SK-N-SH treated with all-trans-retinoic acid at 6 μM for 48 hours (cell line): Measurements from ENCODE around the gene DNAJC27.

Experiments
- ATAC-seq: fragments of 200-7000 bp; cut with Tn5 transposase; 3 replicates; pipeline ENCODE4 v1.9.1; 2020; ENCODE audit warnings: mild to moderate bottlenecking, moderate library complexity
- ARNTL ChIP-seq: fragments of 450-650 bp; formaldehyde crosslinking; IDR thresholded peaks from 2 replicates; pipeline ENCODE4 v1.5.0; 2020; ENCODE audit warnings: low read depth, mild to moderate bottlenecking, moderate library complexity, borderline replicate concordance
- BACH2 ChIP-seq: fragments of 250-450 bp; sonication (Bioruptor Pico); IDR thresholded peaks from 2 replicates; pipeline ENCODE4 v1.9.0; 2021; ENCODE audit warnings: mild to moderate bottlenecking, borderline replicate concordance
- CREB5 ChIP-seq: fragments of 250-450 bp; sonication (Bioruptor Pico); IDR thresholded peaks from 2 replicates; pipeline ENCODE4 v1.5.1; 2020; ENCODE audit warnings: low read depth, mild to moderate bottlenecking, moderate library complexity
- CSDC2 ChIP-seq: fragments of 250-450 bp; sonication (Bioruptor Pico); IDR thresholded peaks from 2 replicates; pipeline ENCODE4 v1.5.0; 2020; ENCODE audit warnings: mild to moderate bottlenecking, moderate library complexity
- ESRRG ChIP-seq: fragments of 250-450 bp; sonication (Bioruptor Pico); IDR thresholded peaks from 2 replicates; pipeline ENCODE4 v1.6.1; 2021; ENCODE audit warnings: mild to moderate bottlenecking
- GLIS3 ChIP-seq: fragments of 250-450 bp; sonication (Bioruptor Pico); IDR thresholded peaks from 2 replicates; pipeline ENCODE4 v1.5.0; 2020; ENCODE audit warnings: mild to moderate bottlenecking, moderate library complexity
- ISL1 ChIP-seq: fragments of 250-450 bp; sonication (Bioruptor Pico); IDR thresholded peaks from 2 replicates; pipeline ENCODE4 v2.1.2; 2022; ENCODE audit warnings: mild to moderate bottlenecking, moderate library complexity
- OSR1 ChIP-seq: fragments of 250-450 bp; sonication (Bioruptor Pico); IDR thresholded peaks from 2 replicates; pipeline ENCODE4 v1.8.0; 2022; ENCODE audit warnings: moderate library complexity, mild to moderate bottlenecking, inconsistent platforms
- PATZ1 ChIP-seq: fragments of 250-450 bp; sonication (Bioruptor Pico); IDR thresholded peaks from 2 replicates; pipeline ENCODE4 v1.8.0; 2020; ENCODE audit warnings: mild to moderate bottlenecking, moderate library complexity, borderline replicate concordance
- PPARA ChIP-seq: fragments of 250-450 bp; sonication (Bioruptor Pico); IDR thresholded peaks from 2 replicates; pipeline ENCODE4 v1.5.0; 2020; ENCODE audit warnings: mild to moderate bottlenecking, borderline replicate concordance
- RARB ChIP-seq: fragments of 250-450 bp; sonication (Bioruptor Pico); IDR thresholded peaks from 2 replicates; pipeline ENCODE4 v1.8.0; 2021; ENCODE audit warnings: mild to moderate bottlenecking, moderate library complexity
- SNAI2 ChIP-seq: fragments of 250-450 bp; sonication (Bioruptor Pico); IDR thresholded peaks from 2 replicates; pipeline ENCODE4 v1.5.0; 2020; ENCODE audit warnings: mild to moderate bottlenecking, moderate library complexity
- TCF4 ChIP-seq: fragments of 250-450 bp; sonication (Bioruptor Pico); IDR thresholded peaks from 2 replicates; pipeline ENCODE4 v1.8.0; 2021; ENCODE audit warnings: mild to moderate bottlenecking, moderate library complexity, borderline replicate concordance
- TOX ChIP-seq: fragments of 250-450 bp; sonication (Bioruptor Pico); IDR thresholded peaks from 2 replicates; pipeline ENCODE4 v1.8.0; 2021; ENCODE audit warnings: mild to moderate bottlenecking, moderate library complexity, borderline replicate concordance
- TSHZ2 ChIP-seq: fragments of 250-450 bp; sonication (Bioruptor Pico); IDR thresholded peaks from 2 replicates; pipeline ENCODE4 v1.5.0; 2020; ENCODE audit warnings: mild to moderate bottlenecking, moderate library complexity
- ZC3H10 ChIP-seq: fragments of 250-450 bp; sonication (Bioruptor Pico); IDR thresholded peaks from 2 replicates; pipeline ENCODE4 v1.5.1; 2021; ENCODE audit warnings: mild to moderate bottlenecking, moderate library complexity
- ZFP3 ChIP-seq: fragments of 250-450 bp; sonication (Bioruptor Pico); IDR thresholded peaks from 2 replicates; pipeline ENCODE4 v1.5.0; 2020; ENCODE audit warnings: mild to moderate bottlenecking, moderate library complexity
- ZFP30 ChIP-seq: fragments of 450-650 bp; formaldehyde crosslinking; IDR thresholded peaks from 2 replicates; pipeline ENCODE4 v1.5.0; 2022; ENCODE audit warnings: mild to moderate bottlenecking, moderate library complexity
- ZNF565 ChIP-seq: fragments of 450-650 bp; formaldehyde crosslinking; conservative IDR thresholded peaks from 2 replicates; pipeline ENCODE4 v1.5.0; 2020; ENCODE audit warnings: low read depth, mild to moderate bottlenecking, moderate library complexity
- ZNF70 ChIP-seq: fragments of 450-650 bp; formaldehyde crosslinking; IDR thresholded peaks from 2 replicates; pipeline ENCODE4 v1.5.0; 2020; ENCODE audit warnings: mild to moderate bottlenecking, moderate library complexity
- ZNF8 ChIP-seq: fragments of 450-650 bp; formaldehyde crosslinking; IDR thresholded peaks from 2 replicates; pipeline ENCODE4 v1.5.0; 2020; ENCODE audit warnings: mild to moderate bottlenecking, moderate library complexity
- TF ChIP-seq, protein P1 (sequence below): fragments of 250-450 bp; sonication (Bioruptor Pico); IDR thresholded peaks from 2 replicates; pipeline ENCODE4 v1.8.0; 2021; ENCODE audit warnings: low read depth, mild to moderate bottlenecking, moderate library complexity, borderline replicate concordance
- TF ChIP-seq, protein P2 (sequence below): fragments of 250-450 bp; sonication (Bioruptor Pico); IDR thresholded peaks from 2 replicates; pipeline ENCODE4 v1.5.1; 2021; ENCODE audit warnings: mild to moderate bottlenecking, moderate library complexity

DNAJC27 gene

DNA sequence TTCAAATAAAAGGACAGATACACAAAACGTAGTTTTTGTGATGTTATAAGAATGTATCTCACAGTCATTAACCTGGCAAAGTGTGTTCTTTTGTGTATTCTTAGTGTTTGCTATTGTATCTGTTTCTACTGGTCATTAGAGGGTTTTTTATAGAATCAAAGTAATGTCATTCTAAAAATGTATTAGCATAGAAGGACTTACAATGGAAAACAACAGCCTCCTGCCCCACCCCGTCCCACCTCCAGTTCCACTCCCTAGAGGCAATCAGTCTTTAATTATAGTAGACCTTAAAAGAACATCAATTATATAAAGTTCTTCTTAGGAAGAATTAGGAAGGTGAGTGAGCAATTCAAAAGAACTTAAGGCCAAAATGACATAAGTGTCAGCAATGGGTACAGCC, 13.8 kb downstream of the DNAJC27 start:
- TF ChIP-seq ZC3H10 (CRISPR knock-in tag) (no peak), CREB5 (CRISPR knock-in tag) (no peak), BACH2 (CRISPR knock-in tag) (no peak), ISL1 (CRISPR knock-in tag) (no peak), TOX (CRISPR knock-in tag) (no peak), ZNF70 (no peak), ZFP30 (CRISPR knock-in tag) (no peak), ZFP3 (no peak), ESRRG (no peak), ZNF565 (no peak), ARNTL (CRISPR knock-in tag) (no peak), TCF4 (CRISPR knock-in tag) (no peak), PATZ1 (CRISPR knock-in tag) (no peak), ZNF8 (CRISPR knock-in tag) (no peak), SNAI2 (CRISPR knock-in tag) (no peak), PPARA (no peak), CSDC2 (CRISPR knock-in tag) (no peak), GLIS3 (no peak)
- TF ChIP-seq, protein P1, sequence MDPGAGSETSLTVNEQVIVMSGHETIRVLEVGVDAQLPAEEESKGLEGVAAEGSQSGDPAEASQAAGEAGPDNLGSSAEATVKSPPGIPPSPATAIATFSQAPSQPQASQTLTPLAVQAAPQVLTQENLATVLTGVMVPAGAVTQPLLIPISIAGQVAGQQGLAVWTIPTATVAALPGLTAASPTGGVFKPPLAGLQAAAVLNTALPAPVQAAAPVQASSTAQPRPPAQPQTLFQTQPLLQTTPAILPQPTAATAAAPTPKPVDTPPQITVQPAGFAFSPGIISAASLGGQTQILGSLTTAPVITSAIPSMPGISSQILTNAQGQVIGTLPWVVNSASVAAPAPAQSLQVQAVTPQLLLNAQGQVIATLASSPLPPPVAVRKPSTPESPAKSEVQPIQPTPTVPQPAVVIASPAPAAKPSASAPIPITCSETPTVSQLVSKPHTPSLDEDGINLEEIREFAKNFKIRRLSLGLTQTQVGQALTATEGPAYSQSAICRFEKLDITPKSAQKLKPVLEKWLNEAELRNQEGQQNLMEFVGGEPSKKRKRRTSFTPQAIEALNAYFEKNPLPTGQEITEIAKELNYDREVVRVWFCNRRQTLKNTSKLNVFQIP (CRISPR knock-in tag), result no peak
- TF ChIP-seq, protein P2, sequence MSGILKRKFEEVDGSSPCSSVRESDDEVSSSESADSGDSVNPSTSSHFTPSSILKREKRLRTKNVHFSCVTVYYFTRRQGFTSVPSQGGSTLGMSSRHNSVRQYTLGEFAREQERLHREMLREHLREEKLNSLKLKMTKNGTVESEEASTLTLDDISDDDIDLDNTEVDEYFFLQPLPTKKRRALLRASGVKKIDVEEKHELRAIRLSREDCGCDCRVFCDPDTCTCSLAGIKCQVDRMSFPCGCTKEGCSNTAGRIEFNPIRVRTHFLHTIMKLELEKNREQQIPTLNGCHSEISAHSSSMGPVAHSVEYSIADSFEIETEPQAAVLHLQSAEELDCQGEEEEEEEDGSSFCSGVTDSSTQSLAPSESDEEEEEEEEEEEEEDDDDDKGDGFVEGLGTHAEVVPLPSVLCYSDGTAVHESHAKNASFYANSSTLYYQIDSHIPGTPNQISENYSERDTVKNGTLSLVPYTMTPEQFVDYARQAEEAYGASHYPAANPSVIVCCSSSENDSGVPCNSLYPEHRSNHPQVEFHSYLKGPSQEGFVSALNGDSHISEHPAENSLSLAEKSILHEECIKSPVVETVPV (CRISPR knock-in tag), result no peak
- ATAC-seq, result no peak

DNA sequence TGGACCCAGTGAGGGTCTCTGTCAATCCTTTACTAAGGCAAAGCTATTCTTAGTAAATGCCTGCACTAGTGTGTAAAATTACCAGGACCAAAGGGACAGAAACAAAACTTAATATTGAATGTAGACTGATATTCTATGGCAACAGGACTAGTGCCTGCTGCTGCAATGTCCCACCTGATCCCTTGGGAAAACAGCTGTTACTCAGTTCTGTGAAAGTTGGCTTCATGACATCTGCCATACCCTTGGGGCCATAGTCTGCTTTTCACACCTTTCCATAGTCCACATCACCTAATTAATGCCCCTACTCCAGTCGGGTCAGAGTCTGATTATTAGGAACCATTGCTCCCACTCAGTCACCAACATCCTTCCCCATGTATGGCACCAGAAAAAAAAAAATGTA, 14.5 kb downstream of the DNAJC27 start:
- TF ChIP-seq ARNTL (CRISPR knock-in tag) (no peak), ZNF565 (no peak), BACH2 (CRISPR knock-in tag) (no peak), CREB5 (CRISPR knock-in tag) (no peak), ISL1 (CRISPR knock-in tag) (no peak), ZNF8 (CRISPR knock-in tag) (no peak), ESRRG (no peak), TCF4 (CRISPR knock-in tag) (no peak), SNAI2 (CRISPR knock-in tag) (no peak), TSHZ2 (CRISPR knock-in tag) (no peak), OSR1 (no peak), ZFP3 (no peak), PATZ1 (CRISPR knock-in tag) (no peak), ZC3H10 (CRISPR knock-in tag) (no peak), ZNF70 (no peak), TOX (CRISPR knock-in tag) (no peak), RARB (CRISPR knock-in tag) (no peak), GLIS3 (no peak)
- TF ChIP-seq, protein P1 (CRISPR knock-in tag), result no peak
- TF ChIP-seq, protein P2 (CRISPR knock-in tag), result no peak
- ATAC-seq, result no peak
